ENCODE data around the gene ADGRF4. TPM values are rescaled to one million over a fixed set of nuclear protein-coding genes. Genes with fewer than 3 reads are reported as not detected.

The ADGRF4 gene
- total RNA-seq, 5 donors from 2014 or later (not counting 1 experiment from before 2014, with no cell fraction given): not detected

- POLR2A ChIA-PET: no interaction called here
- H3K9me3 Mint-ChIP-seq: no peaks in the 10 kb centered on the region
Measured at GRCh38 chr6:47697925-47698324, 455 bp upstream of the ADGRF4 start.

GRCh38 chr6:47700053-47700452 lies 1.7 kb downstream of the ADGRF4 start:
- WGBS (ENCODE audit: insufficient coverage): 100% methylated on average over 1 of the region's 5 CpGs
- no peaks in the 10 kb centered on the region for H3K9me3 ChIP-seq
- no peaks in the 10 kb centered on the region for H3K4me1 ChIP-seq (ENCODE audit: control insufficient read depth in 1 of 2, extremely low read depth in 1 of 2, insufficient read depth in 2 of 2, low read length in 2 of 2)
- POLR2A ChIA-PET: no interaction called here
- Mint-ChIP-seq H3K36me3 (no peaks in the 10 kb centered on the region), H3K27me3 (peaks cover 0 to 1% of the 10 kb centered on the region in 2 donors), H3K9me3 (no peaks in the 10 kb centered on the region), H3K4me3 (no peak overlapping the region), H3K4me1 (no peaks in the 10 kb centered on the region), H3K27ac (no peak overlapping the region)
- H3K36me3 ChIP-seq (ENCODE audit: control insufficient read depth in 2 of 2, extremely low read depth in 1 of 2, insufficient read depth in 1 of 2, low read length in 1 of 2): no peaks in the 10 kb centered on the region
- peaks cover 0 to 2% of the 10 kb centered on the region in 2 experiments for H3K27me3 ChIP-seq (replicated peaks in 1 of 2; ENCODE audit: control insufficient read depth in 2 of 2, extremely low read depth in 1 of 2, insufficient read depth in 2 of 2, low read length in 1 of 2)
- no peak overlapping the region for H3K27ac ChIP-seq (ENCODE audit: low read length)
- H3K4me3 ChIP-seq (ENCODE audit: control insufficient read depth in 1 of 2, extremely low read depth in 1 of 2, low read length in 1 of 2): no peak overlapping the region
- DNase-seq: no peak
- ATAC-seq (replicated peaks in 1 of 4): no peak
- CTCF ChIA-PET: no interaction called here

More at GRCh38 chr6:47697925-47698324, 455 bp upstream of the ADGRF4 start:
- Histone ChIP-seq H3K27ac (ENCODE audit: low read length) (no peak overlapping the region), H3K4me1 (ENCODE audit: control insufficient read depth in 1 of 2, extremely low read depth in 1 of 2, insufficient read depth in 2 of 2, low read length in 2 of 2) (no peaks in the 10 kb centered on the region), H3K36me3 (ENCODE audit: control insufficient read depth in 2 of 2, extremely low read depth in 1 of 2, insufficient read depth in 1 of 2, low read length in 1 of 2) (no peaks in the 10 kb centered on the region), H3K4me3 (ENCODE audit: control insufficient read depth in 1 of 2, extremely low read depth in 1 of 2, low read length in 1 of 2) (no peak overlapping the region), H3K9me3 (no peaks in the 10 kb centered on the region), H3K27me3 (replicated peaks in 1 of 2; ENCODE audit: control insufficient read depth in 2 of 2, extremely low read depth in 1 of 2, insufficient read depth in 2 of 2, low read length in 1 of 2) (peaks cover 0 to 2% of the 10 kb centered on the region in 2 experiments)
- ATAC-seq (replicated peaks in 1 of 4): no peak
- Mint-ChIP-seq H3K4me3 (no peak overlapping the region), H3K27me3 (peaks cover 1 to 7% of the 10 kb centered on the region in 2 donors), H3K27ac (no peak overlapping the region), H3K4me1 (no peaks in the 10 kb centered on the region), H3K36me3 (no peaks in the 10 kb centered on the region)
- no peak for DNase-seq
- WGBS (ENCODE audit: insufficient coverage): no CpG with 5 or more reads among the region's 2 CpGs
- CTCF ChIA-PET: no interaction called here

GRCh38 chr6:47700596-47700995 lies 2.2 kb downstream of the ADGRF4 start:
- CTCF ChIA-PET: no interaction called here
- H3K4me1 Mint-ChIP-seq: no peaks in the 10 kb centered on the region

GRCh38 chr6:47701363-47701762 lies 3.0 kb downstream of the ADGRF4 start:
- H3K4me3 ChIP-seq (ENCODE audit: control insufficient read depth in 1 of 2, extremely low read depth in 1 of 2, low read length in 1 of 2): no peak overlapping the region
- peaks cover 0 to 3% of the 10 kb centered on the region in 2 donors for H3K27me3 Mint-ChIP-seq
- H3K9me3 Mint-ChIP-seq: no peaks in the 10 kb centered on the region
- POLR2A ChIA-PET: no interaction called here
- CTCF ChIA-PET: no interaction called here
- no CpG with 5 or more reads among the region's 4 CpGs for WGBS (ENCODE audit: insufficient coverage)
- no peak overlapping the region for H3K27ac Mint-ChIP-seq
- ATAC-seq (replicated peaks in 1 of 4): no peak
- no peaks in the 10 kb centered on the region for H3K36me3 Mint-ChIP-seq
- H3K27ac ChIP-seq (ENCODE audit: low read length): no peak overlapping the region
- no peaks in the 10 kb centered on the region for H3K4me1 Mint-ChIP-seq
- no peaks in the 10 kb centered on the region for H3K9me3 ChIP-seq
- no peaks in the 10 kb centered on the region for H3K36me3 ChIP-seq (ENCODE audit: control insufficient read depth in 2 of 2, extremely low read depth in 1 of 2, insufficient read depth in 1 of 2, low read length in 1 of 2)
- peaks cover 0 to 2% of the 10 kb centered on the region in 2 experiments for H3K27me3 ChIP-seq (replicated peaks in 1 of 2; ENCODE audit: control insufficient read depth in 2 of 2, extremely low read depth in 1 of 2, insufficient read depth in 2 of 2, low read length in 1 of 2)
- no peak for DNase-seq
- no peak overlapping the region for H3K4me3 Mint-ChIP-seq
- H3K4me1 ChIP-seq (ENCODE audit: control insufficient read depth in 1 of 2, extremely low read depth in 1 of 2, insufficient read depth in 2 of 2, low read length in 2 of 2): no peaks in the 10 kb centered on the region

More at GRCh38 chr6:47700596-47700995, 2.2 kb downstream of the ADGRF4 start:
- Mint-ChIP-seq H3K9me3 (no peaks in the 10 kb centered on the region), H3K27me3 (peaks cover 0 to 1% of the 10 kb centered on the region in 2 donors), H3K27ac (no peak overlapping the region), H3K36me3 (no peaks in the 10 kb centered on the region), H3K4me3 (no peak overlapping the region)
- Histone ChIP-seq H3K27ac (ENCODE audit: low read length) (no peak overlapping the region), H3K9me3 (no peaks in the 10 kb centered on the region), H3K27me3 (replicated peaks in 1 of 2; ENCODE audit: control insufficient read depth in 2 of 2, extremely low read depth in 1 of 2, insufficient read depth in 2 of 2, low read length in 1 of 2) (peaks cover 0 to 2% of the 10 kb centered on the region in 2 experiments), H3K36me3 (ENCODE audit: control insufficient read depth in 2 of 2, extremely low read depth in 1 of 2, insufficient read depth in 1 of 2, low read length in 1 of 2) (no peaks in the 10 kb centered on the region), H3K4me1 (ENCODE audit: control insufficient read depth in 1 of 2, extremely low read depth in 1 of 2, insufficient read depth in 2 of 2, low read length in 2 of 2) (no peaks in the 10 kb centered on the region), H3K4me3 (ENCODE audit: control insufficient read depth in 1 of 2, extremely low read depth in 1 of 2, low read length in 1 of 2) (no peak overlapping the region)
- WGBS (ENCODE audit: insufficient coverage): no CpG with 5 or more reads among the region's 2 CpGs
- POLR2A ChIA-PET: no interaction called here
- ATAC-seq (replicated peaks in 1 of 4): no peak
- DNase-seq: no peak

- Mint-ChIP-seq H3K27me3 (peaks cover 15 to 16% of the 10 kb centered on the region in 2 donors), H3K27ac (no peak overlapping the region), H3K36me3 (no peaks in the 10 kb centered on the region), H3K9me3 (no peaks in the 10 kb centered on the region), H3K4me3 (no peak overlapping the region), H3K4me1 (no peaks in the 10 kb centered on the region)
- no peak overlapping the region for H3K27ac ChIP-seq (ENCODE audit: low read length)
- H3K27me3 ChIP-seq (replicated peaks in 1 of 2; ENCODE audit: control insufficient read depth in 2 of 2, extremely low read depth in 1 of 2, insufficient read depth in 2 of 2, low read length in 1 of 2): peaks cover 0 to 6% of the 10 kb centered on the region in 2 experiments
- CTCF ChIA-PET: no interaction called here
- no peak overlapping the region for H3K4me3 ChIP-seq (ENCODE audit: control insufficient read depth in 1 of 2, extremely low read depth in 1 of 2, low read length in 1 of 2)
- no peaks in the 10 kb centered on the region for H3K36me3 ChIP-seq (ENCODE audit: control insufficient read depth in 2 of 2, extremely low read depth in 1 of 2, insufficient read depth in 1 of 2, low read length in 1 of 2)
- DNase-seq (no peak), ATAC-seq (replicated peaks in 1 of 4) (no peak)
- no peaks in the 10 kb centered on the region for H3K9me3 ChIP-seq
- WGBS (ENCODE audit: insufficient coverage): 100% methylated on average over 2 of the region's 5 CpGs
- POLR2A ChIA-PET: no interaction called here
- no peaks in the 10 kb centered on the region for H3K4me1 ChIP-seq (ENCODE audit: control insufficient read depth in 1 of 2, extremely low read depth in 1 of 2, insufficient read depth in 2 of 2, low read length in 2 of 2)
Measured at GRCh38 chr6:47709160-47709559, 10.8 kb downstream of the ADGRF4 start.

GRCh38 chr6:47710295-47710694 lies 11.9 kb downstream of the ADGRF4 start:
- POLR2A ChIA-PET: no interaction called here
- Histone ChIP-seq H3K4me1 (ENCODE audit: control insufficient read depth in 1 of 2, extremely low read depth in 1 of 2, insufficient read depth in 2 of 2, low read length in 2 of 2) (no peaks in the 10 kb centered on the region), H3K36me3 (ENCODE audit: control insufficient read depth in 2 of 2, extremely low read depth in 1 of 2, insufficient read depth in 1 of 2, low read length in 1 of 2) (no peaks in the 10 kb centered on the region), H3K27ac (ENCODE audit: low read length) (no peak overlapping the region), H3K4me3 (ENCODE audit: control insufficient read depth in 1 of 2, extremely low read depth in 1 of 2, low read length in 1 of 2) (no peak overlapping the region), H3K27me3 (replicated peaks in 1 of 2; ENCODE audit: control insufficient read depth in 2 of 2, extremely low read depth in 1 of 2, insufficient read depth in 2 of 2, low read length in 1 of 2) (peaks cover 0 to 6% of the 10 kb centered on the region in 2 experiments), H3K9me3 (no peaks in the 10 kb centered on the region)
- Mint-ChIP-seq H3K9me3 (no peaks in the 10 kb centered on the region), H3K4me1 (no peaks in the 10 kb centered on the region), H3K27me3 (peaks cover 15 to 16% of the 10 kb centered on the region in 2 donors), H3K4me3 (no peak overlapping the region), H3K27ac (no peak overlapping the region), H3K36me3 (no peaks in the 10 kb centered on the region)
- 100% methylated on average over 1 of the region's 1 CpG for WGBS (ENCODE audit: insufficient coverage)
- CTCF ChIA-PET: no interaction called here
- no peak for DNase-seq
- no peak for ATAC-seq (replicated peaks in 1 of 4)

GRCh38 chr6:47713200-47713599 lies 14.8 kb downstream of the ADGRF4 start:
- H3K27me3 Mint-ChIP-seq: peaks cover 13 to 16% of the 10 kb centered on the region in 2 donors
- 100% methylated on average over 1 of the region's 2 CpGs for WGBS (ENCODE audit: insufficient coverage)
- CTCF ChIA-PET: no interaction called here

More at GRCh38 chr6:47713200-47713599, 14.8 kb downstream of the ADGRF4 start:
- Mint-ChIP-seq H3K9me3 (no peaks in the 10 kb centered on the region), H3K27ac (no peak overlapping the region), H3K4me3 (no peak overlapping the region), H3K4me1 (peaks cover 0 to 6% (median 0%) of the 10 kb centered on the region in 3 donors), H3K36me3 (no peaks in the 10 kb centered on the region)
- DNase-seq (no peak), ATAC-seq (replicated peaks in 1 of 4) (no peak)
- H3K27ac ChIP-seq (ENCODE audit: low read length): no peak overlapping the region
- peaks cover 0 to 7% of the 10 kb centered on the region in 2 experiments for H3K27me3 ChIP-seq (replicated peaks in 1 of 2; ENCODE audit: control insufficient read depth in 2 of 2, extremely low read depth in 1 of 2, insufficient read depth in 2 of 2, low read length in 1 of 2)
- no peaks in the 10 kb centered on the region for H3K4me1 ChIP-seq (ENCODE audit: control insufficient read depth in 1 of 2, extremely low read depth in 1 of 2, insufficient read depth in 2 of 2, low read length in 2 of 2)
- POLR2A ChIA-PET: no interaction called here
- H3K9me3 ChIP-seq: no peaks in the 10 kb centered on the region
- no peak overlapping the region for H3K4me3 ChIP-seq (ENCODE audit: control insufficient read depth in 1 of 2, extremely low read depth in 1 of 2, low read length in 1 of 2)
- H3K36me3 ChIP-seq (ENCODE audit: control insufficient read depth in 2 of 2, extremely low read depth in 1 of 2, insufficient read depth in 1 of 2, low read length in 1 of 2): no peaks in the 10 kb centered on the region
